HG02981 (cell line): ENCODE results near the gene SNRPA.
A peak's percentile ranks its signal among the peaks of the same experiment; 100 is the strongest.

ENCODE experiments used
- ATAC-seq: cut with Tn5 transposase; IDR thresholded peaks from one replicate; pipeline ENCODE4 v1.9.1; 2021; ENCODE audit warnings: mild to moderate bottlenecking, moderate library complexity; ENCODE audit not compliant: unreplicated experiment

The SNRPA gene

GRCh38 chr19:40750874-40751537, at the start of gene SNRPA:
Gene SNRPA, plus strand, starts transcription at chr19:40751203. Its CDS starts 206 bp downstream, at chr19:40751409.
- ATAC-seq = peak; percentile 50

GRCh38 chr19:40701758-40702157, 49.2 kb upstream of the SNRPA start:
- ATAC-seq = no peak

GRCh38 chr19:40702337-40703012, 48.5 kb upstream of the SNRPA start:
- ATAC-seq = no peak

- no peak for ATAC-seq
Measured at GRCh38 chr19:40703029-40703755, 47.8 kb upstream of the SNRPA start.

GRCh38 chr19:40704491-40705361, 46.3 kb upstream of the SNRPA start:
- ATAC-seq = no peak

- ATAC-seq = no peak
Measured at GRCh38 chr19:40705362-40705651, 45.7 kb upstream of the SNRPA start.

GRCh38 chr19:40705950-40706619, 44.9 kb upstream of the SNRPA start:
- no peak for ATAC-seq

- ATAC-seq = no peak
Measured at GRCh38 chr19:40707615-40708014, 43.4 kb upstream of the SNRPA start.

- no peak for ATAC-seq
Measured at GRCh38 chr19:40709817-40710216, 41.2 kb upstream of the SNRPA start.

GRCh38 chr19:40713939-40714338, 37.1 kb upstream of the SNRPA start:
- ATAC-seq = no peak

GRCh38 chr19:40714441-40715299, 36.3 kb upstream of the SNRPA start:
- peak; percentile 55 for ATAC-seq

- ATAC-seq = no peak
Measured at GRCh38 chr19:40716031-40716481, 34.9 kb upstream of the SNRPA start.

- ATAC-seq = peak; percentile 57
Measured at GRCh38 chr19:40716482-40717324, 34.3 kb upstream of the SNRPA start, which contains the start of the genes COQ8B and ITPKC. Gene COQ8B, minus strand, starts transcription at chr19:40716886. Its CDS starts 2,254 bp downstream, at chr19:40714632. Gene ITPKC, plus strand, starts transcription at chr19:40717112. Its CDS starts 24 bp downstream, at chr19:40717136.

- ATAC-seq = no peak
Measured at GRCh38 chr19:40717325-40717879, 33.6 kb upstream of the SNRPA start.

GRCh38 chr19:40717880-40718773, 32.9 kb upstream of the SNRPA start:
- ATAC-seq = no peak

GRCh38 chr19:40718774-40719391, 32.1 kb upstream of the SNRPA start:
- no peak for ATAC-seq
